Measurements from ENCODE around the gene PKDREJ.

- peak in 5 of 7 experiments; percentile 8 to 50 (median 39) for TF ChIP-seq CTCF (IDR thresholded peaks at IDR 0.05)
- TF ChIP-seq POLR2A (IDR thresholded peaks at IDR 0.05): peak; percentile 26 to 88 (median 80)
These were observed 33.4 kb upstream of the PKDREJ start, which contains the start of gene GTSE1 for GRCh38 chr22:46296257-46297150.

Data from body of pancreas (tissue), 4 donors.